ENCODE results near the gene JAZF1. TPM values are rescaled to one million over a fixed set of nuclear protein-coding genes. Genes with fewer than 3 reads are reported as not detected.

JAZF1 gene
- total RNA-seq, 1 experiment from 2014 or later, result 3.4 TPM

GRCh38 chr7:27970350-27970749 is 210.2 kb downstream of the JAZF1 start:
- no peak overlapping the region for H3K4me3 ChIP-seq (replicated peaks in 1 of 2; ENCODE audit: low read depth in 1 of 2, low read length in 2 of 2)
- ChIA-PET POLR2A (no interaction called here), RAD21 (ENCODE audit: low non-redundant PET in 1 of 2, low total read pairs in 2 of 2, uncharacterized antibody in 2 of 2, unreplicated experiment in 2 of 2) (no interaction called here), CTCF (no interaction called here)
- no peaks in the 10 kb centered on the region for H3K9me3 ChIP-seq (ENCODE audit: control insufficient read depth in 1 of 2, insufficient read depth in 1 of 2, low read depth in 1 of 2, low read length in 2 of 2)
- H3K27me3 ChIP-seq (ENCODE audit: insufficient read depth, low read length), result no peaks in the 10 kb centered on the region
- no peak overlapping the region for H3K27ac ChIP-seq (ENCODE audit: low read depth, low read length)
- no peaks in the 10 kb centered on the region for H4K20me1 ChIP-seq (ENCODE audit: insufficient read depth)
- TF ChIP-seq, protein P1, sequence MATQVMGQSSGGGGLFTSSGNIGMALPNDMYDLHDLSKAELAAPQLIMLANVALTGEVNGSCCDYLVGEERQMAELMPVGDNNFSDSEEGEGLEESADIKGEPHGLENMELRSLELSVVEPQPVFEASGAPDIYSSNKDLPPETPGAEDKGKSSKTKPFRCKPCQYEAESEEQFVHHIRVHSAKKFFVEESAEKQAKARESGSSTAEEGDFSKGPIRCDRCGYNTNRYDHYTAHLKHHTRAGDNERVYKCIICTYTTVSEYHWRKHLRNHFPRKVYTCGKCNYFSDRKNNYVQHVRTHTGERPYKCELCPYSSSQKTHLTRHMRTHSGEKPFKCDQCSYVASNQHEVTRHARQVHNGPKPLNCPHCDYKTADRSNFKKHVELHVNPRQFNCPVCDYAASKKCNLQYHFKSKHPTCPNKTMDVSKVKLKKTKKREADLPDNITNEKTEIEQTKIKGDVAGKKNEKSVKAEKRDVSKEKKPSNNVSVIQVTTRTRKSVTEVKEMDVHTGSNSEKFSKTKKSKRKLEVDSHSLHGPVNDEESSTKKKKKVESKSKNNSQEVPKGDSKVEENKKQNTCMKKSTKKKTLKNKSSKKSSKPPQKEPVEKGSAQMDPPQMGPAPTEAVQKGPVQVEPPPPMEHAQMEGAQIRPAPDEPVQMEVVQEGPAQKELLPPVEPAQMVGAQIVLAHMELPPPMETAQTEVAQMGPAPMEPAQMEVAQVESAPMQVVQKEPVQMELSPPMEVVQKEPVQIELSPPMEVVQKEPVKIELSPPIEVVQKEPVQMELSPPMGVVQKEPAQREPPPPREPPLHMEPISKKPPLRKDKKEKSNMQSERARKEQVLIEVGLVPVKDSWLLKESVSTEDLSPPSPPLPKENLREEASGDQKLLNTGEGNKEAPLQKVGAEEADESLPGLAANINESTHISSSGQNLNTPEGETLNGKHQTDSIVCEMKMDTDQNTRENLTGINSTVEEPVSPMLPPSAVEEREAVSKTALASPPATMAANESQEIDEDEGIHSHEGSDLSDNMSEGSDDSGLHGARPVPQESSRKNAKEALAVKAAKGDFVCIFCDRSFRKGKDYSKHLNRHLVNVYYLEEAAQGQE (IDR thresholded peaks at IDR 0.05; ENCODE audit: low read depth), result no peak
- TF ChIP-seq FOSL1 (IDR thresholded peaks at IDR 0.05; ENCODE audit: low read depth) (no peak), JUND (IDR thresholded peaks at IDR 0.05) (no peak), MAX (IDR thresholded peaks at IDR 0.05) (no peak), EZH2 (IDR thresholded peaks at IDR 0.05) (no peak), SRF (IDR thresholded peaks at IDR 0.05; ENCODE audit: low read depth) (no peak), POLR2A (IDR thresholded peaks at IDR 0.05; ENCODE audit: borderline replicate concordance, extremely low read depth, insufficient read depth, insufficient read length) (no peak), POLR2AphosphoS5 (IDR thresholded peaks at IDR 0.05; ENCODE audit: low read depth, low read length) (no peak), YY1 (IDR thresholded peaks at IDR 0.05; ENCODE audit: extremely low read depth, insufficient replicate concordance, low read depth, low read length) (no peak), ZNF274 (IDR thresholded peaks at IDR 0.05; ENCODE audit: low read depth, low read length) (no peak), TCF7L2 (IDR thresholded peaks at IDR 0.05; ENCODE audit: borderline replicate concordance, extremely low read depth, insufficient read depth, insufficient read length) (no peak), CBX3 (IDR thresholded peaks at IDR 0.05; ENCODE audit: low read depth) (no peak), EGR1 (IDR thresholded peaks at IDR 0.05; ENCODE audit: low read depth) (no peak), CTCF (IDR thresholded peaks at IDR 0.05 in 2 of 3, conservative IDR thresholded peaks at IDR 0.05 in 1 of 3; ENCODE audit: borderline replicate concordance in 1 of 3, insufficient read depth in 1 of 3, low read depth in 2 of 3, low read length in 2 of 3) (no peak)
- H3K9me2 ChIP-seq (ENCODE audit: insufficient read depth), result no peaks in the 10 kb centered on the region
- no peaks in the 10 kb centered on the region for H3K79me2 ChIP-seq (ENCODE audit: insufficient read depth, low read length)
- ATAC-seq, result no peak
- intact Hi-C loops (cut with micrococcal nuclease), result no loop called here
- no peak overlapping the region for H2AFZ ChIP-seq (ENCODE audit: low read depth, low read length, poor library complexity, severe bottlenecking)
- H3K4me1 ChIP-seq (ENCODE audit: control insufficient read depth in 1 of 2, insufficient read depth in 2 of 2, low read length in 2 of 2), result peaks cover 8 to 18% of the 10 kb centered on the region in 2 experiments
- BruUV-seq (replicated peaks), result no TSS peak
- H3K36me3 ChIP-seq (ENCODE audit: control insufficient read depth in 1 of 2, insufficient read depth in 2 of 2, low read length in 2 of 2), result no peaks in the 10 kb centered on the region
- no peak overlapping the region for H3K4me2 ChIP-seq (ENCODE audit: low read length)
- no peak overlapping the region for H3K9ac ChIP-seq (ENCODE audit: low read length)
- DNase-seq (ENCODE audit: low read depth, low spot score), result no peak
